GM12873 (cell line): ENCODE measurements around the gene CNN3.

Experiments
- TF ChIP-seq, protein P1 (sequence below): IDR thresholded peaks from 2 replicates; pipeline ENCODE4 v1.5.1; 2012; ENCODE audit warnings: low read depth, mild to moderate bottlenecking, moderate library complexity, low read length, control low read depth; ENCODE audit not compliant: insufficient read depth; ENCODE audit errors: missing control alignments

The CNN3 gene

DNA sequence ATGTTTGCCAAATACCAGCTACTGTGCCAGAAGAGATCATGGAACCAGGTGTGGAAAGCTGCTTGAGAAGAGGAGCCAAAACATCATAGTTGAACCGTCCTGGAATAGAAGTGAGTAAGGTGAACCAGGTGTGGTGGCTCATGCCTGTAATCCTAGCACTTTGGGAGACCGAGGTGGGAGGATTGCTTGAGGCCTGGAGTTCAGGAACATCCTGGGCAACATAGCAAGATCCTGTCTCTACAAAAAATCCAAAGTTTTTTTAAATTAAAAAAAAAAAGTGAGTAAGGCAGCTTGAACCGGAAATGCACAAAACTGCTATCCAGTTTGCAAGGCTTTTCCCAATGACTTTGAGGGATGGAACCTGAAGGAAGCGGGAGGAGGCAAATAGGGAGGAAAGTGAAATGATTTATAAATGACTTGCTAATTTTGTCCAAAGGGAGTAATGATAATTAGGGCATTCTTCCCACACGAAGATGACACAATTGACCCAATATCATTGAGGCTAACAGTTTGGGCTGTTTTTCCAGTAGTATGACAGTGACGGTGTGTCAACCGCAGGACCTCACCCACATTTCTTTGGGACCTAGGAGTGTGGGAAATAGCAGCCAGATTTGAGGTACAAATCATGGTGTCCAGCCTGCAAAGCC lies 1.5 kb upstream of the CNN3 start:
- TF ChIP-seq, protein P1, sequence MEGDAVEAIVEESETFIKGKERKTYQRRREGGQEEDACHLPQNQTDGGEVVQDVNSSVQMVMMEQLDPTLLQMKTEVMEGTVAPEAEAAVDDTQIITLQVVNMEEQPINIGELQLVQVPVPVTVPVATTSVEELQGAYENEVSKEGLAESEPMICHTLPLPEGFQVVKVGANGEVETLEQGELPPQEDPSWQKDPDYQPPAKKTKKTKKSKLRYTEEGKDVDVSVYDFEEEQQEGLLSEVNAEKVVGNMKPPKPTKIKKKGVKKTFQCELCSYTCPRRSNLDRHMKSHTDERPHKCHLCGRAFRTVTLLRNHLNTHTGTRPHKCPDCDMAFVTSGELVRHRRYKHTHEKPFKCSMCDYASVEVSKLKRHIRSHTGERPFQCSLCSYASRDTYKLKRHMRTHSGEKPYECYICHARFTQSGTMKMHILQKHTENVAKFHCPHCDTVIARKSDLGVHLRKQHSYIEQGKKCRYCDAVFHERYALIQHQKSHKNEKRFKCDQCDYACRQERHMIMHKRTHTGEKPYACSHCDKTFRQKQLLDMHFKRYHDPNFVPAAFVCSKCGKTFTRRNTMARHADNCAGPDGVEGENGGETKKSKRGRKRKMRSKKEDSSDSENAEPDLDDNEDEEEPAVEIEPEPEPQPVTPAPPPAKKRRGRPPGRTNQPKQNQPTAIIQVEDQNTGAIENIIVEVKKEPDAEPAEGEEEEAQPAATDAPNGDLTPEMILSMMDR = no peak

- TF ChIP-seq, protein P1 = no peak
These were observed 680 bp upstream of the CNN3 start for GRCh38 chr1:94927405-94928175.

- TF ChIP-seq, protein P1 = peak; percentile 41
These were observed 590 bp downstream of the CNN3 start for GRCh38 chr1:94926126-94926914.

DNA sequence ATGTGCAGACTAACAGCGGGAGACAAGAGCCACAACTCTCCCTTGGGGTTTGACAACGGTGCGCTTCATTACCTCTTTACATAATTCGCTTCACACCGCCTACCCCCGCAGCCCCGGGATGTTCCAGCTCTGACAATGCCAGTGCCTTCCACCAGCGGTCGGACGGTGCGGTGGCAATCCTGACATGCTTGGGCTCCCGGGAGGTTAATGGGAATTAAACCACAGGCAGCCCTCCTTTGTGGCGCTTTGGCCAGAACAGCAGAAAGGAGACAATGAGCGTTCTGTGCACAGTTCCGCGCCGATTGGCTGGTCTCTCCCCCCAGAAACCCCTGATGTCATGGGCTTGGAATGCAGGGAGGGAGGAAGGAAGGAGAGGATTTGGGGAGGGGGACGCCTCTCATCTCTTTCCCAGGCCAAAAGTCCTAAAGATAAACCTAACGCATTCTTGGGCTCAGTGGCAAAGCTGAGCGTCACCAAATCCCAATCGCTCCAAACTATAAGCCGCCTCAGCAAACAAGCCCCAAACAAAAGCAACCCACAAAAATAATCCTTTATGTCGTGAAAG lies 1.3 kb downstream of the CNN3 start:
- TF ChIP-seq, protein P1 = no peak

DNA sequence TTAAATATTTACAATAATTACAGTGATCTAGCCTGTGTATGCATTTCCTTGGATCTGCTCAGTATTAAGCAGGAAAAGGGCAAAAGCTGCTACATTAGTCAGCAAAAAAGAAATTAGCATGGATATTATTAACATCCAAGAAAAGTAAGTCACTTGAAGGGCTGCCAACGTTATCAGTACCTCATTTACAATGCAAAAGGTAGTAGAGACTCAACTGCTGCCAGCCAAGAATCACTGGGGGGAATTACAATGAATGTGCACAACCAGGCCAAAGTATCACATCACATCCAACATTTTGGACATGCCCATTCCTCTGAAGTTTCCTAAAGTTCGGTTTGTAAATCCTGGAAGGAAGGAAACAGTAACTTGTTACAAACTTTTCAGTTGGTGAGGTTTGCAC lies 1.9 kb downstream of the CNN3 start:
- TF ChIP-seq, protein P1 = no peak

DNA sequence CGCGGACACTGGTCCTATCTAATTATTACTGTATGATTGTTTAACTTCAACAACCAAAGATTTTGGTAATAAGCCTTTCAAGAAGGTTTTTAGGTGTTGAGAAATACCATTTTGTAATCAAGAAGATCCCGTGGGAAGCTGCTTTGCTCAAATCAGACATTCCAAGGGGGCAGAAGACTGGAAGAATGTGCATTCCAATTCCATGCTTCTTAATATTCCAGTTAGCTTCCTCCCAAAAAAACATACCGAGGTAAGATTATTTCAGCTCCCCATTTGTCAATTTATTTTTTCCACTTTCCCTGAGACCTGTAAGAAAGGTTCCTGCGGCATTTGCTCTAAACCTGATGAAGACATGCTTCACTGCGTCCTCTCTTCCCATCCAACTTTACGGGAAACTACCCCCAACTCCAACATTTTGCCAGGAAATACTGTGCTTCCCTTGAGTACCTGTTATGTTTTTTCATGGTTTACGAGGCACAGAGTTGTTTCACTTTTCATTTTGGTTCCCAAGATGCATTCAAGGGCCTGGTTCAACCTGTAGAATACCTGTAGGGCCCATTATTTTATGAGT lies 4.1 kb downstream of the CNN3 start:
- TF ChIP-seq, protein P1 = no peak

GRCh38 chr1:94921977-94922376 lies 4.9 kb downstream of the CNN3 start:
- TF ChIP-seq, protein P1 = no peak
